ENCODE measurements around the gene GTF2A1L.

GRCh38 chr2:48574353-48575287 is 43.0 kb upstream of the GTF2A1L start:
- no peak for TF ChIP-seq CTCF (conservative IDR thresholded peaks at IDR 0.05; ENCODE audit: low read length)
- no peak for TF ChIP-seq EZH2phosphoT487 (IDR thresholded peaks at IDR 0.05; ENCODE audit: borderline replicate concordance, low read depth, low read length)
